GM12878 (cell line): Measurements from ENCODE around the gene RNF220. TPM values are rescaled to one million over a fixed set of nuclear protein-coding genes. Genes with fewer than 3 reads are reported as not detected.

Source experiments
- ATF7 ChIP-seq: fragments of 450-650 bp; IDR thresholded peaks from 2 replicates; pipeline ENCODE4 v1.6.1; 2016; ENCODE audit warnings: low read depth, mild to moderate bottlenecking
- CREM ChIP-seq: IDR thresholded peaks from 2 replicates; pipeline ENCODE4 v1.6.1; 2014; ENCODE audit warnings: antibody characterized with exemption, low read depth
- HDGF ChIP-seq: fragments of 450-650 bp; IDR thresholded peaks from 2 replicates; pipeline ENCODE4 v1.6.1; 2016; ENCODE audit warnings: antibody characterized with exemption
- IKZF2 ChIP-seq, 2 experiments: fragments of 450-650 bp; IDR thresholded peaks; 2 replicates each; pipeline ENCODE4 v1.6.1; 2017; ENCODE audit warnings: mild to moderate bottlenecking in 2 of 2, moderate library complexity in 2 of 2
- IRF5 ChIP-seq: fragments of 450-650 bp; IDR thresholded peaks from 2 replicates; pipeline ENCODE4 v1.6.1; 2017; ENCODE audit warnings: borderline replicate concordance
- NFIC ChIP-seq: IDR thresholded peaks from 2 replicates; pipeline ENCODE4 v1.6.1; 2012; ENCODE audit warnings: low read depth, mild to moderate bottlenecking, inconsistent platforms, low read length, moderate library complexity
- NFYA ChIP-seq: IDR thresholded peaks from 2 replicates; pipeline ENCODE4 v1.6.1; 2011; ENCODE audit warnings: low read depth, mild to moderate bottlenecking, low read length, improper control_type of control experiment, borderline replicate concordance
- REST ChIP-seq: IDR thresholded peaks from 2 replicates; pipeline ENCODE4 v1.6.1; 2012; ENCODE audit warnings: mild to moderate bottlenecking, low read depth, low read length
- RUNX3 ChIP-seq: IDR thresholded peaks from 2 replicates; pipeline ENCODE4 v1.6.1; 2012; ENCODE audit warnings: low read length, inconsistent platforms
- SPI1 ChIP-seq: IDR thresholded peaks from 2 replicates; pipeline ENCODE4 v1.6.1; 2011; ENCODE audit warnings: low read depth, mild to moderate bottlenecking, low read length, moderate library complexity, borderline replicate concordance; ENCODE audit not compliant: insufficient read depth
- STAT1 ChIP-seq: fragments of 450-650 bp; conservative IDR thresholded peaks from 2 replicates; pipeline ENCODE4 v1.6.1; 2014; ENCODE audit warnings: antibody characterized with exemption, mild to moderate bottlenecking
- TAF1 ChIP-seq: IDR thresholded peaks from 2 replicates; pipeline ENCODE4 v1.6.1; 2011; ENCODE audit warnings: mild to moderate bottlenecking, low read depth, low read length, borderline replicate concordance
- TCF7 ChIP-seq: IDR thresholded peaks from 2 replicates; pipeline ENCODE4 v1.6.1; 2014; ENCODE audit warnings: antibody characterized with exemption, borderline replicate concordance
- USF2 ChIP-seq: IDR thresholded peaks from 2 replicates; pipeline ENCODE4 v1.6.1; 2011; ENCODE audit warnings: low read depth, low read length, improper control_type of control experiment, borderline replicate concordance
- WRNIP1 ChIP-seq: IDR thresholded peaks from 2 replicates; pipeline ENCODE4 v1.6.1; 2011; ENCODE audit warnings: low read depth, low read length, improper control_type of control experiment, borderline replicate concordance
- YY1 ChIP-seq: IDR thresholded peaks from 2 replicates; pipeline ENCODE4 v1.6.1; 2011; ENCODE audit warnings: low read depth, mild to moderate bottlenecking, low read length
- ZNF274 ChIP-seq: IDR thresholded peaks from one replicate; pipeline ENCODE4 v1.8.0; 2011; ENCODE audit not compliant: insufficient read length, insufficient read depth
- polyA plus RNA-seq, 11 experiments: library from polyadenylated mRNA; depleted of rRNA in 4 of 11; unstranded in 6 of 11; stranded (reverse) in 5 of 11; fragments of >200 nt; fragmentation: Nextera tagmentation in 4 of 11; fragmentation: Illumina TruSeq in 1 of 11; extraction: Ambion mirVana in 4 of 11; extraction: Trizol in 1 of 11; gene quantifications; 1 replicate in 1 of 11; 2 replicates in 10 of 11; pipeline versions ENCODE4 v1.2.1 to v1.2.3, GENCODE V29; 2011 to 2016; ENCODE audit warnings: inconsistent platforms in 2 of 11, missing spikeins in 2 of 11, low read depth in 1 of 11
- total RNA-seq, 4 experiments: library from RNA; depleted of rRNA in 3 of 4; stranded (reverse); fragments of >200 nt in 3 of 4; fragmentation: Illumina TruSeq in 1 of 4; extraction: Trizol in 1 of 4; gene quantifications; 2 replicates each; pipeline versions ENCODE4 v1.2.1 to v1.2.3, GENCODE V29; 2013 to 2021

Gene RNF220
- total and polyA plus RNA-seq, 10 of the 15 experiments (the other 5 are each of a cell fraction or from before 2014, with no cell fraction given), result 4.6 to 84.1 (median 53.7) TPM

- TF ChIP-seq HDGF, result peak; percentile 55; the same call in 1 of the 2 replicates
- TF ChIP-seq TAF1, result no peak
- TF ChIP-seq USF2, result no peak
- TF ChIP-seq SPI1, result no peak
- TF ChIP-seq ZNF274, result no peak
- peak; percentile 80 for TF ChIP-seq YY1
- no peak for TF ChIP-seq ATF7
- no peak for TF ChIP-seq CREM
- TF ChIP-seq NFYA, result no peak
- TF ChIP-seq STAT1, result 0 out of 2 replicates have a peak, but pooled peaks have one; percentile 55
- TF ChIP-seq TCF7, result no peak
- TF ChIP-seq REST, result no peak
- TF ChIP-seq WRNIP1, result 0 out of 2 replicates have a peak, but pooled peaks have one; percentile 71
- TF ChIP-seq IRF5, result no peak
- TF ChIP-seq RUNX3, result peak; percentile 15; the same call in 1 of the 2 replicates
- no peak for TF ChIP-seq IKZF2 (IDR thresholded peaks at IDR 0.05)
- no peak for TF ChIP-seq NFIC
Measured at GRCh38 chr1:44652445-44653106, 247.5 kb downstream of the RNF220 start (continued).
